Embryonic facial prominence (tissue), 1 donor: ENCODE results near the gene WDR82.
"Not testable (repeated sequence)": the region's sequence is repeated elsewhere in the genome, so short reads cannot be mapped to it uniquely, and the experiment has no call there.

Source experiments
- DNase-seq: peaks from one replicate; pipeline ENCODE4 v3.0.0-alpha.2; 2016; ENCODE audit errors: extremely low spot score

Gene WDR82

DNA sequence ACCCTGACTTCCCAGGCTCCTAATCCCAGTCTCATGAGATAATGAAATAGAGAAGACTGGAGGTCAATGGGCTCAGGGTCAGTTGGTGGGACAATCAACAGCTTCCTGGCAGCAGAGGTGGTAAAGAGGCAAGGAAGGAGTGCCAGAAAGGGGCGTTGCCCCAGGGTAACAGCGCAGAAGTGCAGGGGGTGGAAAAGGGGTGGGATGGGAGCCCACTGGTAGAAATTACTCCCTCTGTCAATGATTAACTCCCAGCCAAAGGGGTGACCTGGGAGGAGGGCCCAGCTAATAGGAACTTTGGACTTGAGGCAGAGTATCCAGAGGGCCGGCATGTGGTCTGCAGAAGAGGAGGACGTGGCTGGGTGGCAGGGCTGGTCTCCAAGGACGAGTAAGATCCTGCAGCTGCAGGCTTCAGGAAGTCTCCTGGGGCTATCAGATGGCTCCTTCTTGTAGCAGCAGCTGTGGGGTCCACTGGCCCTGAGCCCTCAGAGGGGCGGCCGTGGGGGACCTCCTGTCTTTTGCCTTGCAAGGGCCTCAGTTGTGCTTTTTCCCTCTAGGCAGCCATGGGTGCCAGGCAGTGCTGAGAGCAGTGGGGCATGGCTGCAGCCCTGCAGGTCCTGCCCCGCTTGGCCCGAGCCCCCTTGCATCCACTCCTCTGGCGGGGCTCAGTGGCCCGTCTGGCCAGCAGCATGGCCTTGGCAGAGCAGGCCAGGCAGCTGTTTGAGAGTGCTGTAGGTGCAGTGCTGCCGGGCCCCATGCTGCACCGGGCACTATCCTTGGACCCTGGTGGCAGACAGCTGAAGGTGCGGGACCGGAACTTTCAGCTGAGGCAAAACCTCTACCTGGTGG, 11.5 kb upstream of the WDR82 start:
- no peak for DNase-seq

DNA sequence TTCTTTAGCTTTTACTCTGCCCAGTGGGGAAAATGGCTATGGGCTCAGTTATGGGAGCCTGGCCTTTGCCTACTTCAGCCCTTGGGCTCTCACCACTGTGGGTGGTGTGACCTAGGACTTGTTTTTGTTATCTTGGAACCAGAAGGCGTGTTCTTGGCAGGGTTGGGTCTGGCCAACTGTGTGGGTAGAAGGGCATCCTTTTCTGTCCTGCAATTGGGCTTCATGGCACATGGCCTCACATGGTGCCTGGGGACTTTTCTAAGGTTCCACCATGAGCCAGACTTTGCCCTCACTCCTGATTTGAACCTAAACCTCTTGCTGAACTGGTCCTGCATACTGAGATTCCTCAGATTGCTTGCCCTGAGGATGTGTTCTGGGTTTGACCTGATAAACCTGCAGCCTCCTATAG, 10.9 kb upstream of the WDR82 start:
- DNase-seq, result no peak

DNA sequence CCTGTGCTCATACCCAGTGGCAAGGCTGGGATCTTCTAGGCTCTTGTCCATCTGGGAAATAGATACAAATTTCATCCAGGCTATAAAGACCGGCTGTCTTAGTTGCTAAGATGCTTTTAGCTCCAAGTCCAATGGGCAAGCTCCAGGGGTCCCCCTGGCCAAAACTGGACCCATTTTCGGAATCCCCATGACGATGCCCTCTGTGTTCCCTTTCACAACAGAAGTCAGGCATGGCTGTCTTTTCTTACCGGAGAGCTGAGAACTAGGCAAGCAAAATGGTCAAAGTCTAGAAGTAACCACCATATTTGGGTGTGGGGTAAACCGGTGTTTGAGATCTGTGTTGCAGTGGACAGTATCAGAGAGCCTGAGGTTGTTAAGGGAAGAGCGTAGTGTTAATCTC, 10.2 kb upstream of the WDR82 start:
- DNase-seq, result no peak

DNA sequence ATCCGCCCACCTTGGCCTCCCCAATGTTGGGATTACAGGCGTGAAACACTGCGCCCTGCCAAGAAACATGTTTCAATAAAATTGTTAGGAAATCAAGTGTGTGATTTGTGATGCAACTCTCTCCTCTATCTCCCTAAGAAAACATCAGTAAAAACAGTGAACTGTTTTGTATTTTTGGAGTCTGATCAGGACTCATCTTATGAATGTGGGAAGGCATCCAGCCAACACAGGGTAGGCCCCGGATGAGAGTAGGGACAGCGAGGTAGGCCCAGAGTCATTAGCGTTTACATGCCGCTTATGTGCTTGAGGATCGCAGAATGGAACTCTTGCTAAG, 8.3 kb upstream of the WDR82 start:
- no peak for DNase-seq

DNA sequence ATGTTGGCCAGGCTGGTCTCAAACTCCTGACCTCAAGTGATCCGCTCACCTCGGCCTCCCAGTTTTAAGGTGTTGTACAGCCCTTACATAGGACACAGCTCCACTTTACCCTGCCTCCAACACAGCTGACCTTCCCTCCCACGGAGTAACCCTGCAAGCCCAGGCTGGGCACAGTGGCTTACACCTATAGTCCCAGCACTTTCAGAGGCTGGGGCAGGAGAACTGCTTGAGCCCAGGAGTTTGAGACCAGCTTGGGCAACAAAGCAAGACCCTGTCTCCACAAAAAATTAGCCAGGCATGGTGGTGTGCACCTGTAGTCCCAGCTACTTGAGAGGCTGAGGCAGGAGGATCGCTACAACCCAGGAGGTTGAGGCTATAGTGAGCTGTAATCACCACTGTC, 5.6 kb upstream of the WDR82 start:
- DNase-seq, result not testable (repeated sequence)

DNA sequence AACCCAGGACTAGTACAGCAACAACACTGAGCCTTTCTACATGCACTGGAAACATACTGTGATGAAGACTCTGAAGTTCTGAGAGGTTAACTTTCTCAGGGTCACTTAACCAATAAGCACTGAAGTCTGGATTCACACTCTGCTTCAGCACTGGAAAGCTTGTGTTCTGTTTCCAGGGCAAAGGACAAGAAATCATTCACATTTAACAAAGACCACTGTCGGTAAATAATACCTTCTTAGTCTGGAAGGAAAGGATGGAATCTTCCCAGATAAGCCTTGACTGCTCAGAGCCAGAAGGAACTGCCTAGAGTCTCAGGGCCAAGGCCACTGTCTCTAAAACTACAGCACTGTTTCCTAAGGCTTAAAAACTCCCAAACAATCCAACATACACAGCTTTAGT, 4.9 kb upstream of the WDR82 start:
- DNase-seq, result no peak

DNA sequence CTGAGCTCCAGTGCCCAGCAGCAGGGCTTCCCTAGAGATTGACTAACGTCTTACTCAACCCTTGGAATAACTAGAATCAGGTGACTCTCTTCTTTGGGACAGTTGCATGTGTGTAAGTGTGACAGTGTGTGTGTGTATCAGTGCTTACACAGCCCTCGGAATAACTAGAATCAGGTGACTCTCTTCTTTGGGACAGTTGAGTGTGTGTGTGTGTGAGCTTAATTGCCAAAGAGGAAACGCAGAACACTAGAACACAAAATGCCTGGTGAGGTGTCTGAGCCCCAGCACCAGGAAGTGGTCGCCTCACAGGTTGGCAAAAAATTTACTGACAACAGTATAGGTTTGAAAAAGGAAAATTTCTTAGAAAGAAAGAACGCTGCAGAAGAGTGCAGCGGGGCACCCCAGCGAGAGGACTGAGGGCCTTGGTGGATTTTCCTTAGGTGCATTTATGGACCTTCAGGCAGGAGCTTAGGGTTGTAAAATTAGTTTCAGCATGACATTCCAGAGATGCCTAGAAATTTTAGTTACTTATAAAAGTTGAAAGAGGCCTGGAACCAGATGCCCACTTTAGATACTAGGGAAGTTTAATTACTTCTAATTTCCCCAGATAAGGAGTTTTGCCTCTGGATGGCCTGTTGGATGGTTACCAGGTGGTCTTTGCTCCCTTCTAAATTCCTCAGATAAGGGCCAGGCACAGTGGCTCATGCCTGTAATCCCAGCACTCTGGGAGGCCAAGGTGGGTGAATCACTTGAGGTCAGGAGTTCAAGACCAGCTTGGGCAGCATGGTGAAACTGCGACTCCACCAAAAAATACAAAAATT, 3.7 kb upstream of the WDR82 start:
- no peak for DNase-seq

DNA sequence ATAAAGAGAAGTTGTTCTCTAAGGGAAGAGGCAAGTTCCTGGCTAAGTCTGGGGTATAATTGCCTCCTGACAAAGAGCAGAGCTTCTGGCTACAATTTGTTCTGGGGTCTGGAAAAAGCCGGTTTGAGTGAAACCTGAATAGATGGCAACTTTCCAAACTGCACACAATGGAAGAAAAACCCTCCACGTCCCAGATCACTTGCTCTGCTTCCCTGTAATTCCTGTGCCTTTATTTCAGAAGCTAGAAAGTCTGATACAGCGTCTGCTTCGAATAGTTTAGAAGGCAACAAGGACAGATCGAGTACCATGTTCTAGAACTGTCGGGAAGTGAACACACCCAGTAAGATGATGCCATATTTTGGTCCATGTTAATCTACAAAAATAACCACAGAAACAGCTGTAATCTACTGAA, 1.6 kb upstream of the WDR82 start:
- DNase-seq, result peak; percentile 86

DNA sequence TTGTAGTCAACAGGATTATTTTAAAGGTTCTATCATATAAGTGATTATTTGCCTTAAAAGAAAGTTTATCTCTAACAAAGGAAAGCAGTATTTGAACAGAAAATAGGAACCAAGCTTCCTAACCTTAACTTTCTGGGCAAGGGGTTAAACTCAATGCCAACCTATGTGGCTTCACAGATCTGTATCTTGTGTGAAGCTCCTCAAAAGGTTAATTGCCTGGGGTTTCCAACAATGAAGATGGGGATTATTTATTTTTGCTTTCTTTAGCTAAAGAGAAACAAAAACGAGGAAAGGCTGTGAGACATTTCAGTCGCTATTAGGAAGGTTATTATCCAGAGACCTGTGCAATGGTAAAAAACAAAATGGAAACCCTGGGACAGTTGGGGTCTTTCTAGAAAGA, 1.1 kb upstream of the WDR82 start:
- no peak for DNase-seq

DNA sequence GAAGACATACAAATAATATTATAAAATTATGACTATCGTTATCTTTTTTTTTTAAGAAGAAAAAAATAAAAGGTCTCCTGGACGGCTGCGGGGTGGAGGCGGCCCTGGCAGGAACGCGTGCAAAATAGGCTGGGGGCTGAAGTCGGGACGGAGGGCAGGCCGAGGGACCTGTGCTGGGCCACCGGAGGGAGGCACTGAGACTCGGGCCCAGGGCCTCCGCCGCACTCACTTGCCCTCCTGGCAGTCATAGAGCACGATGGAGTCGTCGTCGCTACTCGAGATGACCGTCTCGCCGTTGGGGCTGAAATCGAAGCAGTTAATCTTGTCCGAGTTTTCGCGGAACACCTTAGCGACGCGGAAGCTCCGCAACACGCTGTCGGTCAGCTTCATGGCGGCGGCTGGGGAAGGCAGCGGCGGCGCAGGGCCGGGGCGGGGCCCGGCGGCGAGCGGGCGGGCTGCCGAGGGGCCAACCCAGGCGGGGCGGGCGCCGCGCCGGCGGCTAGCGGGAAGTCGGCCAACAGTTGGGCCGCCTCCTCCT, 408 bp downstream of the WDR82 start:
- peak; percentile 29 for DNase-seq

DNA sequence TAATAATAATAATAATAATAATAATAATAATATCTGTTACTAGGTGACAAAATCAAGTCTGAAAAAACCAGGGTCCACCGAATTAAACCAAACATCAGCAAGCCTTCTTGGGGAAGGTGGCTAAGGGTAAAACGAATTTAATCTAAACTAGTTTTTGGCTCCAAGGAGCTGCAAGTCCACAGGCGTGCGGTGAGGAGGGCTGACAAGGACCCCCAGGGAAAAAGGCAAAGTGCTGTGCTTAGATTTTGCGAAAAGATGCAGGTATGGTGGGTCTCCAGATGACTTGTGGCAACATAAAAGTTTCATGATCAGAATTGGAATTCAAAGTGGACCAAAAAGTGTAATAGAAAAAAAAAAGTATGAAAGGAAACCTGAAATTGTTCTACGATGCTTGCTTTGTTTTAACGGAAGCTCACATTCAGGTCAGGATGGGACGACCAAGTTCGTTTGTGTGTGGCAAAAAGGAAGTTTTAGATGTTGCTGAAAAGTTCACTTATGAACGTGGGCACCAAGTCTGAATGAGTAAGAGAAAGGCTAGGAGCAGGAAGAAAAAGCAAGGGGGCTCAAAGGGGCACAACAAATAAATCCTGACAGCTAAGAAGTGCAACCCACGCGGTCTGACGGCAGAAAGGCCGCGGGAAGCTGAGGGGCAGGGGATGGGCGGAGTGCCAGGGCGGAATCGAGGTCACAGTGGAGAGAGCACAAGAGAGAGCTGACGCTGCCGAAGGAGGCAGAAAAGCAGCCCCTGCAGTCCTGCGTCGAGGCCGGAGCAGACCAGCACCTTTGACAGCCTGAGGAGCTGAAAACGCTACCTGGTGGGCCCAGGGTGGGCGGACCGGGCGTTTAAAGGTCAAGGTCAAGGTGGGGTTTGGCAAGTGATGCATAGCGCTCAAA, 1.1 kb downstream of the WDR82 start:
- no peak for DNase-seq

DNA sequence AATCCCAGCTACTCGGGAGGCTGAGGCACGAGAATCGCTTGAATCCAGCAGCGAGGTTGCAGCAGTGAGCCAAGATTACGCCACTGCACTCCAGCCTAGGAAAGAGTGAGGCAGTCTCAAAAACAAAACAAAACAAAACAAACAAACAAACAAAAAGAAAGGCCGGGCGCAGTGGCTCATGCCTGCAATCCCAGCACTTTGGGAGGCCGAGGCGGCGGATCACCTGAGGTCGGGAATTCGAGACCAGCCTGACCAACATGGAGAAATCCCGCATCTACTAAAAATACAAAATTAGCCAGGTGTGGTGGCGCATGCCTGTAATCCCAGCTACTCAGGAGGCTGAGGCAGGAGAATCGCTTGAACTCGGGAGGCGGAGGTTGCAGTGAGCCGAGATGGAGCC, 3.7 kb downstream of the WDR82 start:
- DNase-seq, result not testable (repeated sequence)

DNA sequence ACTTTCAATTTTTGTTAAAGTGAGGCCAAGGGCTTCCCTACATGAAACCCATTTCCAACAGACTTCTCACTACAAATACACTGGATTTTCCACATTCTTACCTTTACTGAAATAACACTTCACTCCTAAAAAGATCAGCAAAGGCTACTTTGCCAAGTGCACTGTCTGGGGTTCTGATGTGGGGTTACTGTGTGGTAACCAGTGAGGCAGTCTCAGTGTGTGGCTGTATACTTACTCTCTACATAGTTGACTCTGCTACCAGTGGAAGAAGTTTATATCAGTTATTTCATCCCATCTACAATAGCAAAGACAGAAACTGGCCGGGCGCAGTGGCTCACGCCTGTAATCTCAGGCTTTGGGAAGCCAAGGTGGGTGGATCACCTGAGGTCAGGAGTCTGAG, 5.6 kb downstream of the WDR82 start:
- no peak for DNase-seq

DNA sequence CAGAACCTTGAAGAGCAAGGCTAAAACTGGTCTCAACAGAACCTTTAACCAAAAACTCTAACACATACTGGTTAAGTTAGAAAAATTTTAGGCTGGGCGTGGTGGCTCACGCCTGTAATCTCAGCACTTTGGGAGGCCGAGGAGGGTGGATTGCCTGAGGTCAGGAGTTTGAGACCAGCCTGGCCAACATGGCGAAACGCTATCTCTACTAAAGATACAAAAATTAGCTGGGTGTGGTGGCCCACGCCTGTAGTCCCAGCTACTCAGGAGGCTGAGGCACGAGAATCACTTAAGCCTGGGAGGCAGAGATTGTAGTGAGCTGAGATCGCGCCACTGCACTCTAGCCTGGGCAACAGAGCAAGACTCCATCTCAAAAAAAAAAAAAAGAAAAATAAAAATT, 6.3 kb downstream of the WDR82 start:
- DNase-seq, result not testable (repeated sequence)

DNA sequence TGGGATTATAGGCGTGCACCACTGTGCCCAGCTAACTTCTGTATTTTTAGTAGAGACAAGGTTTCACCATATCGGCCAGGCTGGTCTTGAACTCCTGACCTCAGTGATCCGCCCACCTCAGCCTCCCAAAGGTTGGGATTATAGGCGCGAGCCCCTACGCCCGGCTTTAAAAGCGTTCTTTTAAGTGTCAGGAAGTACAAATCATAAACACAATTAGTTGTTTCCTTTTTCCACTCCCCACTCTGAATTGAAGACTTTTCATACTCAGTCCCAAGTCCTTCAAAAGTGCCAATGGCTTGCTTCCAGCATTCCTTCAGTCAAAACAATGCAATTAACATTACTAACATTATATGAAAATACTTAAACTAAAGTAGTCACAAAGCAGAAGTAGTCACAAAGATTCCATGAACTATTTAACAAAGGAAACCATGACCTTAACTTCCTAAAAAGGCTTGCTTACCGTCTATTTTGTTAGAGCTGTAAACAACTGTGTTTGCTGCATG, 8.1 kb downstream of the WDR82 start:
- no peak for DNase-seq

DNA sequence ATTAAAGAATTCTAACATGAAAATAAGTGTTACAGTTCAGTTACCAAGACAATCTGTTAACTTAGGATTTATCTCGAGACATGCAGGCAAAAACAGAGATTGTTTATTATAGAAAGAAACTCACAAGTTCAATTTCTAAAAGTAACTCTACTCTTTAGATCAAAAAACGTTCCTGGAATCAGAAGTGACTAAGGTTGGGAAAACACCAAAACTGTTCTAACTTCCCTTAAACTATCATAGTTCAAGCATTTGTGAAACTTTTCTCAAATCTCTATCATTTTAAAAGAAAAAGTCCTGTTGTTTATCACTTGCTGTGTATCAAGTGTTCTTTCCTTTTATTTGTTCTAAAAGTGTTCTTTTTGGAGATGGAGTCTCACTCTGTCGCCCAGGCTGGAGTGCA, 8.7 kb downstream of the WDR82 start:
- no peak for DNase-seq

DNA sequence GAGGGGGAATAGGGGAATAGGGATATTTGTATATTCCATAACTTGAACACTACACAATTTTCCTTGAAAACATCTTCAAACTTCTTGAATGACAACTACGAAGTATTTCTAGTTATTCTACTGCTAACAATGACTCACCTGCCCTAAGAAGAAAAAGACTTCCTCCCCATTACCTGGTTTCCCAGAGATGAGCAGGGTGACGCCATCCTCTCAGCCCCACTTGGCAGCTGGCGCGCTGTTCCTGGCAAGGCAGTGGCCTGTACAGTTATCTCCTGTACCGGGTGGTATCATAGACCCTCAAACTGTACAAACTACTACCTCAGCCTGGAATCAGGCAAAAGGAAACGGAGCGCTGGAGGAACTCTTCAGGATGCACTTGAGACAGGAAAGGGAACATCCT, 10.4 kb downstream of the WDR82 start:
- DNase-seq, result no peak

DNA sequence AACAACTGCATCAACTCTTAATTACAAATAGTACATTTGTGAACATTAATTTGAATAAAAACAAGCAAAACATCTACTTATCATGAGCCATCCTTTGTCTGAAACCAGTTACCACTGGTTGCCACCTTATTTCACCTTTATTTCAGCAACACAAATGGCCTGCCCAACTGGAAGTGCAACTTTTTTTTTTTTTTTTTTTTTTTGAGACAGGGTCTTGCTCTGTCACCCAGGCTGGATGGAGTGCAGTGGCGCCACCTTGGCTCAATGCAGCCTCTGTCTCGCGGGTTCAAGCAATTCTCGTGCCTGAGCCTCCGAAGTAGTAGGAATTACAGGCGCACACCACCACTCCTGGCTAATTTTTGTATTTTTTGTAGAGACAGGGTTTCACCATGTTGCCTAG, 13.1 kb downstream of the WDR82 start:
- no peak for DNase-seq

DNA sequence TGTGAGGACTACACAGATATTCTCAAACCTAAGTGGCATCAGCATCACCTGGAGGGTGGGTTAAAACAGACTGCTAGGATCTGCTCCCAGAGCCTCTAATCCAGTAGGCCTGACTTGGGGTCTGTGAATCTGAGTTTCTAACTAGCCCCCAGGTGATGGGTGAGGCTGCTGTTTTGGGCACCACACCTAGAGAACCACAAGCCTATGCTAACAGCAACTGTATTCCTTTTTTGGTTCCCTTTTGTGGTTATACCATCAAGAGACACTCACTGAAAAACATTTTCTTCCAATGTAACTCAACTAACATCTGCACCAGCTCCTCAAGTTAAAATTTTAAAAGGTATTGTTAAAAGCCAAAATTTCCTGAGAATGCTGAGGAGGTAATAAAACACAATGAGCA, 16.0 kb downstream of the WDR82 start:
- DNase-seq, result no peak

DNA sequence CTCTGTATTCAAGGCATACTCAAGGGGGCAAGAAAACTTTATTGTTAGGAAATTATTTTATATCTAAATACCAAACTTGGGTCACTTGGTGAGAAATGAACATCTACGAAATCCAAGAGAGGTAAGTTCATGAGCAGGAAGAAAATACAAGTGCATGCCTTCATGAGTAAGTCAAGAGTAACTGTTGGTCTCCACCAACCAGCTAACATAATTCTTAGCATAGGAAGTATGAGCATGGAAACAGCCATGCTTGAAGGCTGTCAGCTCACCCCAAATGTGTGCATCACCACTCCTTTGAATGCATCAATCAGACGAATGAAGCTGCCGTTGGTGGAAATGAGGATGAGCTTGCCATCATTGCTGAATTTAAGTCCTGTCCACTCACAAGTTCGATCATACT, 19.0 kb downstream of the WDR82 start:
- DNase-seq, result no peak

DNA sequence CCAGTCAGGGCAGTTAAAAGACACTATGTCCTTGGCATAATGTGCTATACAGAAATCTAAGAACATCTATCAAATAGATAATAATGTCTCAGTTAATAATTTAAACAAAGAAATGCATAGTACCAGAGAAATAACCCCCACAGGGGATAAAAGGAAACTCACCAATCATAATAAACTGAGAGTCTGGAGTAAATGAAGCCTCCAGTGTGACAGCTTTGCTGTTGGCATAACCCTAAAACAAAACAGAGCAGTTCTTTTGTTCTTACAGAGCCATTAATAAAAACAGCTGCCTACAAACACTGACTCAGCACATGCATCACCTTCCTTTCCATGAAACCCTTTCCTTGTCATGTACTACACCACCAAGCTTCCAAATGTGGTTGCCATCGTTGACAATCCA, 19.4 kb downstream of the WDR82 start:
- no peak for DNase-seq

DNA sequence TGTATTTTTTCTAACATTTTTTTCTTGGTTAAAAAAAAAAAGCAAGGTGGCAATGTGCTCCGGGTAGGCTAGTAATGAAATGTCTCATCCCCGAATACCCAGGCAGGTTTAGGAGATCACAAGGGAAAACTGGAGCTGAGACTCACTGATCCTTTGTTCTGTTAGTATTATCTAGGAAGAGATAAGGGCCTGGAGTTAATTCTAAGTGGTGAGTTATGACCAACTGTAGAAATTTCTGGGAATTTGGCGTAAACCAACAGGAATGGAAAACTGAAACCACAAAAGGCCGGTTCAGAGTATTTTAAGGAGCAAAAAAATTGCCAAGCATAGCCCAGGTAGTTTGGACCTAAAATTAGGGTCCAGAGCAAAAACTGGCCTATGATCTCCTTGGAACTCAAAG, 20.5 kb downstream of the WDR82 start:
- no peak for DNase-seq
